ENCODE data around the gene ZMYND15.
A peak's percentile ranks its signal among the peaks of the same experiment; 100 is the strongest.
"Not testable (repeated sequence)": the region's sequence is repeated elsewhere in the genome, so short reads cannot be mapped to it uniquely, and the experiment has no call there.

The ZMYND15 gene

GRCh38 chr17:4701116-4701515 is 38.5 kb upstream of the ZMYND15 start:
- no peak overlapping the region for H3K4me3 ChIP-seq (replicated peaks; ENCODE audit: low read depth, low read length)
- DNase-seq (ENCODE audit: low read depth), result no peak
- TF ChIP-seq, protein P1, sequence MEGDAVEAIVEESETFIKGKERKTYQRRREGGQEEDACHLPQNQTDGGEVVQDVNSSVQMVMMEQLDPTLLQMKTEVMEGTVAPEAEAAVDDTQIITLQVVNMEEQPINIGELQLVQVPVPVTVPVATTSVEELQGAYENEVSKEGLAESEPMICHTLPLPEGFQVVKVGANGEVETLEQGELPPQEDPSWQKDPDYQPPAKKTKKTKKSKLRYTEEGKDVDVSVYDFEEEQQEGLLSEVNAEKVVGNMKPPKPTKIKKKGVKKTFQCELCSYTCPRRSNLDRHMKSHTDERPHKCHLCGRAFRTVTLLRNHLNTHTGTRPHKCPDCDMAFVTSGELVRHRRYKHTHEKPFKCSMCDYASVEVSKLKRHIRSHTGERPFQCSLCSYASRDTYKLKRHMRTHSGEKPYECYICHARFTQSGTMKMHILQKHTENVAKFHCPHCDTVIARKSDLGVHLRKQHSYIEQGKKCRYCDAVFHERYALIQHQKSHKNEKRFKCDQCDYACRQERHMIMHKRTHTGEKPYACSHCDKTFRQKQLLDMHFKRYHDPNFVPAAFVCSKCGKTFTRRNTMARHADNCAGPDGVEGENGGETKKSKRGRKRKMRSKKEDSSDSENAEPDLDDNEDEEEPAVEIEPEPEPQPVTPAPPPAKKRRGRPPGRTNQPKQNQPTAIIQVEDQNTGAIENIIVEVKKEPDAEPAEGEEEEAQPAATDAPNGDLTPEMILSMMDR (IDR thresholded peaks at IDR 0.05; ENCODE audit: low read length, missing control alignments), result no peak

GRCh38 chr17:4703330-4703691 is 36.3 kb upstream of the ZMYND15 start:
- TF ChIP-seq, protein P1 (IDR thresholded peaks at IDR 0.05; ENCODE audit: low read length, missing control alignments), result no peak
- no peak for DNase-seq (ENCODE audit: low read depth)
- H3K4me3 ChIP-seq (replicated peaks; ENCODE audit: low read depth, low read length), result peak overlapping the region; percentile 94

GRCh38 chr17:4704574-4704907 is 35.1 kb upstream of the ZMYND15 start:
- not testable (repeated sequence) for DNase-seq (ENCODE audit: low read depth)
- H3K4me3 ChIP-seq (replicated peaks; ENCODE audit: low read depth, low read length), result peak overlapping the region; percentile 94

GRCh38 chr17:4704991-4705390 is 34.6 kb upstream of the ZMYND15 start:
- DNase-seq (ENCODE audit: low read depth), result no peak
- H3K4me3 ChIP-seq (replicated peaks; ENCODE audit: low read depth, low read length), result no peak overlapping the region

DNA sequence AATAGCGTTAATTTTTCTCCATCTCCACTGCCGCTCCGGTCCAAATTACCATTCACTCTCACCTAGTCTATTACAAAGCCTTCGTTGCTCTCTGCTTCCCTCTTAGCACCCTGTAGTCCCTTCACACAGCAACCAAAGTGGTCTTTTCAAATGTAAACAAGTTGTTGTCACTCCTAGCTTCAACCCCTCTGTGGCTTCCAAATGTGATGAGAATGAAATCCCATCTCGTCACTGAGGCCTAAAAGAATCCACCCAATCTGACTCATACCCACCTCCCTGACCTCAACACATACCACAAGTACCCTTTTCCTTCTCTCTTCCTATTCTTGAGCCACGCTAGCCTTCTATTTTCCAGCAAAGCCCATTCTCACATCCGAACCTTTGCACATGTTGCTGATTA is 33.5 kb upstream of the ZMYND15 start:
- H3K4me3 ChIP-seq (replicated peaks; ENCODE audit: low read depth, low read length), result no peak overlapping the region
- TF ChIP-seq, protein P1 (IDR thresholded peaks at IDR 0.05; ENCODE audit: low read length, missing control alignments), result no peak
- no peak for DNase-seq (ENCODE audit: low read depth)

More at GRCh38 chr17:4704991-4705390, 34.6 kb upstream of the ZMYND15 start:
- TF ChIP-seq, protein P1 (IDR thresholded peaks at IDR 0.05; ENCODE audit: low read length, missing control alignments), result no peak

DNA sequence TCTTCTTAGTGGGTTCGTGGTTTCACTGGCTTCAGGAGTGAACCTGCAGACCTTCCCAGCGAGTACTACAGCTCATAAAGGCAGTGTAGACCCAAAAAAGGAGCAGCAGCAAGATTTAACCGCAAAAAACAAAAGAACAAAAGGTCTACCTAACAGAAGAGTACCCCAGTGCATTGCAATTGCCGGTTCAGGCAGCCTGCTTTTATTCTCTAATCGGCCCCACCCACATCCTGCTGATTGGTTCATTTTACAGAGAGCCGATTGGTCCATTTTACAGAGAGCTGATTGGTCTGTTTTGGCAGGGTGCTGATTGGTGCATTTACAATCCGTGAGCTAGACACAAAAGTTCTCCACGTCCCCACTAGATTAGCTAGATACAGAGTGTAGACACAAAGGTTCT is 31.2 kb upstream of the ZMYND15 start:
- H3K4me3 ChIP-seq (replicated peaks; ENCODE audit: low read depth, low read length), result no peak overlapping the region
- no peak for DNase-seq (ENCODE audit: low read depth)
- TF ChIP-seq, protein P1 (IDR thresholded peaks at IDR 0.05; ENCODE audit: low read length, missing control alignments), result no peak

DNA sequence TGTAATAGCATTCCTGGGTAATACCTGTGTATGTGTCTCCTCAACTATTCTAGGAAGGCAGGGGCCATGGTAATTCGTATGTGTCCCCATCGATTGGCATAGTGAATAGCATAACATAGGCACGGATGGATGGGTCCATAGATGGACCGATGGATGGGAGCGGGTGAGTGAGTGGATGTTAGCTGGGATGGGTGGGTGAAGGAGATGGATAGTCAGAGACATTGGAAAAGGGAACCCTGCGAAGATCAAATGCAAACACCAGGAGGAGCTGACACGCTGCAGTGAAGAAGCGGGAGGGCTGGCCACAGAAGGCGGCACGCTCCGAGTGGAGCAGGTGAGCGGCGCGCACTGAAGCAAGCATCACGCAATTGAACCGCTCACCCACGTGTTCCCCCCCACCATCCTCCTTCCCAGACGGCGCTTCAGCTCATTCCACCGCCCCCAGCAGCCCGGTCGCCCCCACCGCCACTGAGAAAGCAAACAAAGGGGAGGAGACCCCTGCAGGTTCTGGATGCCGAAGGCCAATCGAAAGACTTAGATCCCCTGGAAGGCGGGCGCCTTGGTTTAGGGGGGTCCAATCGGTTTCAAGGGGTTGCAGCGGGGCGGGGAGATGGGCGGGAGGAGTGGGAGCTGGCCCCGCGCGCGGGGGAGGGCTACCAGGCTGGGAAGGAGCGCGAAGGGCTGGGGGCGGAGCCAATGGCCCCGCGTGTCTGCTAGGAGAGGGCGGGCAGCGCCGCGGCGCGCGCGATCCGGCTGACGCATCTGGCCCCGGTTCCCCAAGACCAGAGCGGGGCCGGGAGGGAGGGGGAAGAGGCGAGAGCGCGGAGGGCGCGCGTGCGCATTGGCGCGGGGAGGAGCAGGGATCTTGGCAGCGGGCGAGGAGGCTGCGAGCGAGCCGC is 29.6 kb upstream of the ZMYND15 start, which contains the start of gene ARRB2:
Gene ARRB2, plus strand, starts transcription at position 839 of the 899 bp plus-strand sequence. CDS start 90 bp downstream, outside the sequence.
- peak; percentile 99 for DNase-seq (ENCODE audit: low read depth)
- TF ChIP-seq, protein P1 (IDR thresholded peaks at IDR 0.05; ENCODE audit: low read length, missing control alignments), result peak; percentile 74
- peak within 1 kb of the TSS; percentile 64 for H3K4me3 ChIP-seq (replicated peaks; ENCODE audit: low read depth, low read length)

All from fibroblast of pulmonary artery (primary cell).